Activated CD4-positive, alpha-beta T cell treated with anti-CD3 and anti-CD28 coated beads, Interleukin-2, amount 10 ng/mL, durations not matched to agents 24 days and 14 days (primary cell): Measurements from ENCODE around the gene MCRIP2. TPM values are rescaled to one million over a fixed set of nuclear protein-coding genes. Genes with fewer than 3 reads are reported as not detected.
A peak's percentile ranks its signal among the peaks of the same experiment; 100 is the strongest.
"Not testable (repeated sequence)": the region's sequence is repeated elsewhere in the genome, so short reads cannot be mapped to it uniquely, and the experiment has no call there.

Experiments used
- DNase-seq: peaks from one replicate; pipeline ENCODE4 v3.0.0; 2022
- H3K27ac Mint-ChIP-seq: one replicate; pipeline ENCODE4 v1.8.0; 2022; ENCODE audit warnings: mild to moderate bottlenecking, mixed read lengths
- H3K27me3 Mint-ChIP-seq: one replicate; pipeline ENCODE4 v1.8.0; 2022; ENCODE audit warnings: mixed read lengths
- H3K36me3 Mint-ChIP-seq: one replicate; pipeline ENCODE4 v1.8.0; 2022; ENCODE audit warnings: low read depth, mild to moderate bottlenecking, mixed read lengths
- H3K4me1 Mint-ChIP-seq: one replicate; pipeline ENCODE4 v1.8.0; 2021; ENCODE audit warnings: mixed read lengths
- H3K4me3 Mint-ChIP-seq: one replicate; pipeline ENCODE4 v1.8.0; 2022; ENCODE audit warnings: mild to moderate bottlenecking, moderate library complexity, mixed read lengths
- H3K9me3 Mint-ChIP-seq: one replicate; pipeline ENCODE4 v1.8.0; 2021; ENCODE audit warnings: mixed read lengths
- intact Hi-C: fragments of 100-400 bp; cut with micrococcal nuclease; formaldehyde crosslinking; loops from one replicate; pipeline ENCODE4 v1.15.1; 2023
- total RNA-seq: library from RNA; stranded (reverse); gene quantifications from 2 replicates; pipeline ENCODE4 v1.2.3, GENCODE V29; 2022

Gene MCRIP2
- total RNA-seq: 71.2 and 73.0 TPM in 2 replicates

- intact Hi-C loops: loop anchor here (1.0 kb wide), 1 partner anchor 8 kb away; the partner anchor contains the start of gene WDR90
- Mint-ChIP-seq H3K27ac (peak within 1 kb of the TSS; percentile 67), H3K9me3 (no peaks in the 10 kb centered on the region), H3K4me1 (peaks cover 12% of the 10 kb centered on the region), H3K27me3 (peaks cover 2% of the 10 kb centered on the region), H3K36me3 (peaks cover 5% of the 10 kb centered on the region), H3K4me3 (peak within 1 kb of the TSS; percentile 80)
- DNase-seq: peak; percentile 95
Measured at GRCh38 chr16:641326-642188, at the start of gene MCRIP2. MCRIP2 (plus strand) TSS chr16:641828; CDS start chr16:641992, 164 bp downstream.

GRCh38 chr16:591892-592517 is 49.6 kb upstream of the MCRIP2 start:
- Mint-ChIP-seq H3K27me3 (no peaks in the 10 kb centered on the region), H3K27ac (no peak overlapping the region), H3K4me1 (peaks cover 21% of the 10 kb centered on the region), H3K9me3 (no peaks in the 10 kb centered on the region), H3K4me3 (peak overlapping the region; percentile 92), H3K36me3 (peaks cover 14% of the 10 kb centered on the region)
- intact Hi-C loops: no loop called here
- no peak for DNase-seq

- Mint-ChIP-seq H3K27me3 (no peaks in the 10 kb centered on the region), H3K36me3 (peaks cover 13% of the 10 kb centered on the region), H3K9me3 (no peaks in the 10 kb centered on the region), H3K27ac (no peak overlapping the region), H3K4me1 (peaks cover 18% of the 10 kb centered on the region), H3K4me3 (no peak overlapping the region)
- intact Hi-C loops: no loop called here
- DNase-seq: peak; percentile 54
Measured at GRCh38 chr16:592518-593306, 48.9 kb upstream of the MCRIP2 start.

- Mint-ChIP-seq H3K27ac (no peak overlapping the region), H3K27me3 (no peaks in the 10 kb centered on the region)
- intact Hi-C loops: no loop called here
Measured at GRCh38 chr16:593406-593805, 48.2 kb upstream of the MCRIP2 start.

GRCh38 chr16:593807-594206 is 47.8 kb upstream of the MCRIP2 start:
- H3K27ac Mint-ChIP-seq: no peak overlapping the region
- no peak overlapping the region for H3K4me3 Mint-ChIP-seq
- H3K27me3 Mint-ChIP-seq: no peaks in the 10 kb centered on the region
- intact Hi-C loops: no loop called here
- peaks cover 11% of the 10 kb centered on the region for H3K36me3 Mint-ChIP-seq
- no peak for DNase-seq
- no peaks in the 10 kb centered on the region for H3K9me3 Mint-ChIP-seq
- H3K4me1 Mint-ChIP-seq: peaks cover 18% of the 10 kb centered on the region

More at GRCh38 chr16:593406-593805, 48.2 kb upstream of the MCRIP2 start:
- no peak overlapping the region for H3K4me3 Mint-ChIP-seq
- H3K9me3 Mint-ChIP-seq: no peaks in the 10 kb centered on the region
- H3K36me3 Mint-ChIP-seq: peaks cover 11% of the 10 kb centered on the region
- no peak for DNase-seq
- H3K4me1 Mint-ChIP-seq: peaks cover 18% of the 10 kb centered on the region

- intact Hi-C loops: no loop called here
- Mint-ChIP-seq H3K27me3 (no peaks in the 10 kb centered on the region), H3K4me3 (no peak overlapping the region), H3K9me3 (no peaks in the 10 kb centered on the region), H3K4me1 (peaks cover 18% of the 10 kb centered on the region), H3K36me3 (peaks cover 11% of the 10 kb centered on the region), H3K27ac (no peak overlapping the region)
- no peak for DNase-seq
Measured at GRCh38 chr16:595094-595528, 46.5 kb upstream of the MCRIP2 start.

GRCh38 chr16:595942-596735 is 45.5 kb upstream of the MCRIP2 start:
- Mint-ChIP-seq H3K27me3 (no peaks in the 10 kb centered on the region), H3K36me3 (peaks cover 10% of the 10 kb centered on the region), H3K27ac (no peak overlapping the region), H3K9me3 (no peaks in the 10 kb centered on the region), H3K4me3 (no peak overlapping the region), H3K4me1 (peaks cover 11% of the 10 kb centered on the region)
- intact Hi-C loops: no loop called here
- no peak for DNase-seq

GRCh38 chr16:596736-597060 is 44.9 kb upstream of the MCRIP2 start:
- peaks cover 9% of the 10 kb centered on the region for H3K4me1 Mint-ChIP-seq
- H3K4me3 Mint-ChIP-seq: no peak overlapping the region
- no peaks in the 10 kb centered on the region for H3K9me3 Mint-ChIP-seq
- no peak for DNase-seq
- no peak overlapping the region for H3K27ac Mint-ChIP-seq
- no peaks in the 10 kb centered on the region for H3K27me3 Mint-ChIP-seq
- intact Hi-C loops: no loop called here
- H3K36me3 Mint-ChIP-seq: peaks cover 10% of the 10 kb centered on the region

GRCh38 chr16:597655-598054 is 44.0 kb upstream of the MCRIP2 start:
- DNase-seq, H3K27me3 Mint-ChIP-seq, H3K4me1 Mint-ChIP-seq, H3K4me3 Mint-ChIP-seq, H3K27ac Mint-ChIP-seq, intact Hi-C loops, H3K9me3 Mint-ChIP-seq: not testable (repeated sequence)
- H3K36me3 Mint-ChIP-seq: peaks cover 10% of the 10 kb centered on the region

- no peak overlapping the region for H3K27ac Mint-ChIP-seq
- peaks cover 6% of the 10 kb centered on the region for H3K4me1 Mint-ChIP-seq
- H3K27me3 Mint-ChIP-seq: no peaks in the 10 kb centered on the region
- intact Hi-C loops: no loop called here
- DNase-seq: no peak
- H3K4me3 Mint-ChIP-seq: no peak overlapping the region
- H3K9me3 Mint-ChIP-seq: no peaks in the 10 kb centered on the region
- peaks cover 13% of the 10 kb centered on the region for H3K36me3 Mint-ChIP-seq
Measured at GRCh38 chr16:598823-599739, 42.5 kb upstream of the MCRIP2 start.

GRCh38 chr16:600781-601180 is 40.8 kb upstream of the MCRIP2 start:
- Mint-ChIP-seq H3K9me3 (no peaks in the 10 kb centered on the region), H3K27me3 (no peaks in the 10 kb centered on the region), H3K4me3 (no peak overlapping the region), H3K36me3 (peaks cover 12% of the 10 kb centered on the region), H3K27ac (no peak overlapping the region), H3K4me1 (peaks cover 4% of the 10 kb centered on the region)
- no peak for DNase-seq
- intact Hi-C loops: no loop called here

GRCh38 chr16:603933-604332 is 37.7 kb upstream of the MCRIP2 start:
- Mint-ChIP-seq H3K4me1 (peaks cover 1% of the 10 kb centered on the region), H3K36me3 (peaks cover 5% of the 10 kb centered on the region), H3K27me3 (no peaks in the 10 kb centered on the region), H3K4me3 (no peak overlapping the region), H3K9me3 (no peaks in the 10 kb centered on the region), H3K27ac (no peak overlapping the region)
- intact Hi-C loops: no loop called here
- no peak for DNase-seq
